UCSD-AML1 (cell line): ENCODE measurements around the gene PLEKHG7.

ENCODE experiments used
- DNase-seq: peaks from one replicate; lab custom pipeline; 2025; ENCODE audit not compliant: unreplicated experiment; lab: John Stamatoyannopoulos, UW

The PLEKHG7 gene

GRCh38 chr12:92706594-92706993 is 3.8 kb downstream of the PLEKHG7 start:
- DNase-seq, result no peak

DNA sequence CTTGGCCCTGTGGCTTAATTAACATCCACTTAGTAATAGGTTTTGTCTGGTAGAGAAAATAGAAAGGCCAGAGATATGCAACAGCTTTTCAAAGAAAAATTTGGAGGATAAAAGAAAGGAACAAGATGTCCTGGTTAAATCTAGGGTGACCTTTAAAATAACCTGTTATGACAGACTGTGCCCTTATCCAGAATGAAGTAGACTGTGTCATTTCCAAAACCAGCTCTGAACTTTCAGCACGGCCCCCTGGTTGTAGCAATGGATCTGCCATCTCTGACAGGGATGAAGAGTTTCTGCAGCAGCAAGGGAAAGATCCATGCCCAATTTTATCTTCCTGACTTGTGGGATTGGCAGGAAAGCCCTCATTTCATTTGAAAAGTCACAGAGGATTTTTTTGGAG is 5.1 kb downstream of the PLEKHG7 start:
- no peak for DNase-seq

GRCh38 chr12:92715625-92716024 is 12.8 kb downstream of the PLEKHG7 start:
- DNase-seq, result no peak

- no peak for DNase-seq
Observed at GRCh38 chr12:92717202-92717601, 14.4 kb downstream of the PLEKHG7 start.

- DNase-seq, result no peak
Observed at GRCh38 chr12:92718483-92718990, 15.7 kb downstream of the PLEKHG7 start.

DNA sequence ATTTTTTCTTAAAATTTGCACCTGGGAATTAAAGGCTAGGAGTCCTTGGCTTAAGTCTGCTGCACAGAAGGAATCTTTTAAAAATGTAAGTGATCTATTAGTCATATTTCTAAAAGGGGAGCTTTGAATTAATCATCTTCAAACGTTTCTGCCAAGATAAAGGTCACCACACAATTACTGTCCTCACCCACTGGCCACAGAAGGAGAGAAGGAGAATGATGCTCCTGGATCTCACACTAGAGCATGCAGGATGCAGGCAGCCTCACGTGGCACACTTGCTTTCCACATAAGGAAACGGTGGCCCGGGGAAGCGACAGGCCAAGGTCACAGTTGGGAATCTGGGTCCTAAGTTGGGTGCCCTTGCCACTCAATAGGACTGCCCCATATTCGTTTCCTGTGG is 16.9 kb downstream of the PLEKHG7 start:
- DNase-seq, result no peak

- no peak for DNase-seq
Observed at GRCh38 chr12:92721130-92721529, 18.3 kb downstream of the PLEKHG7 start.

DNA sequence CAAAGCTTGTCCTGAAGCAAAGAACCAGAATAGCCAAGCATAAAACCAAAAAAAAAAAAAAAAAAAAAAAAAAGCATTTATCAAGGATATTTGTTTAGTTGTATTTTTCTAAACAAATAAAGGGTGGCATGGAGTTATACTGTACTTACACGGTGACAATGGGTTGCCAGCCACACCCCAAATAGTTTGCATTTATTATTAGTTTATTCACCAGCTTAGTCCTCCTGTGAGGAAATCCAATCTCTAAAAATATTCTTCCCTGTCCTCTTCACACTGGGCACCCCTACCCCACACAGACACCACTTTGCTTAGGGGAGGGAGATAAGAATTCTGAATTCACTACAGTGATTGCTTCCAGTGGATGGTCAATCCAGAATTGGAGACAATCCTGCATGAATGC is 18.9 kb downstream of the PLEKHG7 start:
- DNase-seq, result no peak

- no peak for DNase-seq
Observed at GRCh38 chr12:92722897-92723296, 20.1 kb downstream of the PLEKHG7 start.

DNA sequence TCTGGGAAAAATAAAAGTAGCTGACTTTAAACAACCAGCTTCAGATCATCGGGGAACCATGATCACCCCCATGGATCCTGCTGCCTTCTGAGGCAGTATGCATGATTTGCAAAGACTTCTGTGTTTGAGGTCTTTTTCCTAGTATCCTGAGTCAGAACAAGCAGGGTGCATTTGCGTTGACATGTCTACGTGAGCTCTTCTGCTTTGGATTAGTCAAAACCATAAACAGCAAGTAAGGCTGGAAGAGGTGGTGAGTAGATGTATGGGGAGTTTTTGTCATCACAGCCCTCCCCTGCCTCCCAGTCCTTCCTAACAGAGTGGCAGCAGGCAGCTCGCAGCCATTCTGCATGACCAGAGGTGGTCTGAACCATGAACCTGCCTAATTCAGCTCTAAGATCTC is 24.1 kb downstream of the PLEKHG7 start:
- DNase-seq, result no peak

DNA sequence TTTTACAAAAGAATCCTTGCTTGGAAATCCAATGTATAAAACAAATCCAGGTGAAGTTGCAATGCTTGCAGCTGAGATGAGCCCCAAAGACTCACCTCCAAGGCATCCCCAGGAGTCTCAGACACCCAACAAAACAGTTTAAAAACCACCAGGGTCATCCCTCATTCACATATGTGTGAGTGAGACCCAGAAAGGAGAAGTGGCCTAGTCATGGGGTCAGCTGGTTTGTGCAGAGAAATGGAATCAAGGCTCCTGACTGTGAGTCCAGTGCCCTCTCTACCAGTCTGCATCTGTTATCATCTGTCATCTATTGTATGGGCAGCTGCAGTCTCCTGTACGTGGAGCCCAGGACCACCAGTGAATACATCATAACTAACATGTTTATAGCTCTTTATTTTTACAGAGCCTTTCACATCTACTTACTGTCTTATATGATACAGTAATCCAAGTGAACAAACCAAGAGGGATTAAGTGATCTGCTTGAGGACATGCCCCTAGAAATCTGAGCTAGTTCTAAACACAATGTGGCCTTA is 27.1 kb downstream of the PLEKHG7 start:
- no peak for DNase-seq

GRCh38 chr12:92730758-92731157 is 28.0 kb downstream of the PLEKHG7 start:
- no peak for DNase-seq

- DNase-seq, result no peak
Observed at GRCh38 chr12:92732216-92732615, 29.4 kb downstream of the PLEKHG7 start.

GRCh38 chr12:92732716-92733115 is 29.9 kb downstream of the PLEKHG7 start:
- DNase-seq, result no peak

DNA sequence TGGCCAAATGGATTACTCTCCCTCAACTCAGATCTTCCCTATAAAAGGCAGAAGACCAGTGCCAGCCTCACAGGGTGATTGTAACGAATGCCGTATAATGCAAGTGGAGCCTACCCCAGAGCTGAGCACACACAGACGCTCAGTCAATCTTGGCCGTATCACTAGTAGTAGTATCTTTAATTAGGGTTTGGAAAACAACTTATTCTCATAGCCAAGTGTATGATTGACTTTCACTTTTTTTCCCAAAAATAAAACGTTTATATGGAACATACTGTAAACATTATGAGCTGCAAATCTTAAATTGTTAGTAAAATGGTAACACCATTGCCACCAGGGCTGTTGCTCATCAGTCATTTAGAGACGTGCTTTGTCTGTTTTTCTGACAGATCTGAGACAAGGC is 30.4 kb downstream of the PLEKHG7 start:
- no peak for DNase-seq

DNA sequence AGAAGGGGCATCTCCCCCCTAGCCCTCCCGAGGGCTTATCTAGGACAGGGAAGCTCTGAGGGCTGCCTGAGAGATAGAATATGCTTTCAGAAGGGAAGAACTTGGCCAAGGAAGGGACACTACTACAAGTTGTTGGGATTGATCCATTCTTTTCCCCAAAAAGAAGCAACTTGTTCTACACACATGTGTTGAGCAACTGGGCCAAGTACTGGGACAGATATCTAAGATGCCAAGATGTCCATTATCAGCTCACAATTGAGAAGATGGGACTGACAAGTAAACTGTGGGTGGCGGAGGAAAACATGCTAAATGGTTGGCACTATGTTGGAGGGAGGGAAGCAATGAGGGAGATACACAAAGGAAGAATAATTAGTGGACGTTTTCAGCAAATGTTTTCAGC is 30.9 kb downstream of the PLEKHG7 start:
- DNase-seq, result no peak

DNA sequence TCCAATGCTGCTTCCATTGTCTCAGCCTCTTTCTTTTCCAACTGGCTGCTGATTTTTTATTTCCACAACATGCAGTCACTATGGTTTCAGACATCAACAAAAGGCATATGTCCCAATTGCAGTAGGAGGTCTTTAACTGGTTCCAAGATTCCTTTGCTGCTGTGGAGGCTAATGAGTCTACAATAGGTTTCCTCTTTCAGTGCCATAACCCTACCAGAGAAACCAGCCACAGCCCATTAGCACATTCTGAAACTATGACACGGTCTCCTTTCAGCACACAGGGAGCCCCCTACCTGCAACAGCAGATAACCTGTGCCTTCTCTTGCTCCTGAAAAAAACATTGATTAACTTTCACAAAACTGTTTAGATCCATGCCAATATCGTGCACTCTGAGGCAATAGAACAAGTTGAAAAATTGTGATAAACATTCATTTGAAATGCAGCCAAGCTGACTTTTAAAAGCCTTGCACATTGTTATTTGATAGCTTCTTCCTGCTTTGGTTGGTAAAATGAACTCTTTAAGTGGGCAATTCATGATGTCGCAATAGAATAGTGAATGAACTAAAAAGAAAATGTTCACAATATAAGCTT is 32.4 kb downstream of the PLEKHG7 start:
- no peak for DNase-seq

- no peak for DNase-seq
Observed at GRCh38 chr12:92736605-92737004, 33.8 kb downstream of the PLEKHG7 start.

GRCh38 chr12:92737855-92738850 is 35.4 kb downstream of the PLEKHG7 start:
- no peak for DNase-seq

- no peak for DNase-seq
Observed at GRCh38 chr12:92739113-92739512, 36.3 kb downstream of the PLEKHG7 start.

- DNase-seq, result no peak
Observed at GRCh38 chr12:92740411-92740810, 37.6 kb downstream of the PLEKHG7 start.

DNA sequence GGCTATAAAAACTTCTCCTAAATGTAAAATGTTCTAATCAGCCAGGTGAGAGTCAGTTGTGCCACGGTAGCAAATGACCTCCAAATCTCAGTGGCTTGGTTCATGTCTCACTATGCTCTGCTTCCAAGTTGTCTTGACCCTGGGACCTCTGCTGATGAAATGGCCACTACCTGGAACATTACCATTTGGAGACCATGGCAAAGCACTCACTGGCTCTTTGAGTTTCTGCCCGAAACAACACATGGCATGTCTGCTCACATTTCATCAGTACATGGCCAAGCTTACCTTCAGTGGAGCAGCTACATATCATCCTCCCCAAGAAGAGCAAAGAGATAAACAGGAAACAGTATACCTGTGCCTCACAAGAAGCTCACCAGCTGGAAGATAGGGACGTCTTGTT is 40.2 kb downstream of the PLEKHG7 start:
- DNase-seq, result no peak
